HUES6 (cell line): ENCODE measurements around the gene SNX11.

Source experiments
- H3K27ac ChIP-seq: 2 replicates; pipeline ENCODE4 v1.7.0; 2013; ENCODE audit warnings: low read depth, mild to moderate bottlenecking, low read length, inconsistent platforms
- H3K27me3 ChIP-seq: 2 replicates; pipeline ENCODE4 v1.6.1; 2013; ENCODE audit warnings: low read length; ENCODE audit not compliant: control insufficient read depth, insufficient read depth
- H3K36me3 ChIP-seq: 2 replicates; pipeline ENCODE4 v1.6.1; 2013; ENCODE audit warnings: low read length; ENCODE audit not compliant: control insufficient read depth, insufficient read depth
- H3K4me1 ChIP-seq: 2 replicates; pipeline ENCODE4 v1.6.1; 2013; ENCODE audit warnings: low read length; ENCODE audit not compliant: control insufficient read depth, insufficient read depth
- H3K4me3 ChIP-seq: 2 replicates; pipeline ENCODE4 v1.5.1; 2013; ENCODE audit warnings: low read depth, low read length
- H3K9ac ChIP-seq: one replicate; pipeline ENCODE4 v1.6.1; 2013; ENCODE audit warnings: mild to moderate bottlenecking, low read length
- H3K9me3 ChIP-seq: 2 replicates; pipeline ENCODE4 v1.6.1; 2013; ENCODE audit warnings: low read depth, low read length; ENCODE audit not compliant: control insufficient read depth, insufficient read depth

The SNX11 gene

GRCh38 chr17:48150597-48151001, 43.0 kb downstream of the SNX11 start:
- peaks cover 3% of the 10 kb centered on the region; the same call in 1 of the 2 replicates for H3K27me3 ChIP-seq
- peaks cover 31% of the 10 kb centered on the region for H3K4me1 ChIP-seq
- H3K9me3 ChIP-seq, result no peaks in the 10 kb centered on the region
- no peak overlapping the region for H3K9ac ChIP-seq
- H3K27ac ChIP-seq, result no peak overlapping the region
- no peak overlapping the region for H3K4me3 ChIP-seq
- H3K36me3 ChIP-seq, result no peaks in the 10 kb centered on the region

GRCh38 chr17:48151220-48151619, 43.7 kb downstream of the SNX11 start:
- no peaks in the 10 kb centered on the region for H3K36me3 ChIP-seq
- H3K9ac ChIP-seq, result no peak overlapping the region
- H3K27ac ChIP-seq, result no peak overlapping the region
- no peak overlapping the region for H3K4me3 ChIP-seq
- no peaks in the 10 kb centered on the region for H3K9me3 ChIP-seq
- peaks cover 37% of the 10 kb centered on the region for H3K4me1 ChIP-seq
- H3K27me3 ChIP-seq, result peaks cover 3% of the 10 kb centered on the region; the same call in 1 of the 2 replicates

GRCh38 chr17:48152289-48152688, 44.7 kb downstream of the SNX11 start:
- H3K9me3 ChIP-seq, result no peaks in the 10 kb centered on the region
- H3K36me3 ChIP-seq, result no peaks in the 10 kb centered on the region
- H3K4me1 ChIP-seq, result peaks cover 44% of the 10 kb centered on the region
- H3K4me3 ChIP-seq, result no peak overlapping the region
- no peak overlapping the region for H3K27ac ChIP-seq
- H3K9ac ChIP-seq, result no peak overlapping the region
- peaks cover 3% of the 10 kb centered on the region; the same call in 1 of the 2 replicates for H3K27me3 ChIP-seq

GRCh38 chr17:48153691-48154358, 46.3 kb downstream of the SNX11 start:
- Histone ChIP-seq H3K9ac (no peak overlapping the region), H3K27ac (no peak overlapping the region), H3K9me3 (no peaks in the 10 kb centered on the region), H3K36me3 (no peaks in the 10 kb centered on the region), H3K4me1 (peaks cover 45% of the 10 kb centered on the region), H3K27me3 (peaks cover 3% of the 10 kb centered on the region; the same call in 1 of the 2 replicates), H3K4me3 (no peak overlapping the region)

GRCh38 chr17:48155889-48156611, 48.5 kb downstream of the SNX11 start:
- Histone ChIP-seq H3K4me3 (no peak overlapping the region), H3K27ac (no peak overlapping the region), H3K27me3 (peaks cover 5% of the 10 kb centered on the region; the same call in 1 of the 2 replicates), H3K9ac (no peak overlapping the region), H3K36me3 (no peaks in the 10 kb centered on the region), H3K9me3 (no peaks in the 10 kb centered on the region), H3K4me1 (peaks cover 48% of the 10 kb centered on the region)

GRCh38 chr17:48159232-48159631, 51.7 kb downstream of the SNX11 start:
- Histone ChIP-seq H3K4me3 (no peak overlapping the region), H3K9me3 (no peaks in the 10 kb centered on the region), H3K4me1 (peaks cover 57% of the 10 kb centered on the region), H3K36me3 (no peaks in the 10 kb centered on the region), H3K27me3 (peaks cover 5% of the 10 kb centered on the region; the same call in 1 of the 2 replicates), H3K27ac (peak overlapping the region; percentile 37; the same call in 1 of the 2 replicates), H3K9ac (peak overlapping the region; percentile 53)

GRCh38 chr17:48160177-48161081, 52.9 kb downstream of the SNX11 start:
- peaks cover 5% of the 10 kb centered on the region; the same call in 1 of the 2 replicates for H3K27me3 ChIP-seq
- no peaks in the 10 kb centered on the region for H3K9me3 ChIP-seq
- no peaks in the 10 kb centered on the region for H3K36me3 ChIP-seq
- H3K27ac ChIP-seq, result peak overlapping the region; percentile 82
- peak overlapping the region; percentile 53 for H3K9ac ChIP-seq
- H3K4me3 ChIP-seq, result peak overlapping the region; percentile 36
- peaks cover 54% of the 10 kb centered on the region for H3K4me1 ChIP-seq

GRCh38 chr17:48161127-48161905, 53.8 kb downstream of the SNX11 start:
- H3K36me3 ChIP-seq, result no peaks in the 10 kb centered on the region
- H3K27ac ChIP-seq, result peak overlapping the region; percentile 82
- H3K9ac ChIP-seq, result peak overlapping the region; percentile 50
- H3K27me3 ChIP-seq, result peaks cover 5% of the 10 kb centered on the region; the same call in 1 of the 2 replicates
- peaks cover 50% of the 10 kb centered on the region for H3K4me1 ChIP-seq
- no peaks in the 10 kb centered on the region for H3K9me3 ChIP-seq
- H3K4me3 ChIP-seq, result peak overlapping the region; percentile 36

- H3K27me3 ChIP-seq, result peaks cover 5% of the 10 kb centered on the region; the same call in 1 of the 2 replicates
- peaks cover 46% of the 10 kb centered on the region for H3K4me1 ChIP-seq
- no peak overlapping the region for H3K4me3 ChIP-seq
- H3K9me3 ChIP-seq, result no peaks in the 10 kb centered on the region
- H3K9ac ChIP-seq, result no peak overlapping the region
- H3K36me3 ChIP-seq, result no peaks in the 10 kb centered on the region
- no peak overlapping the region for H3K27ac ChIP-seq
These were observed 54.9 kb downstream of the SNX11 start for GRCh38 chr17:48162306-48162934.
